Smooth muscle cell (in vitro differentiated cells): Measurements from ENCODE around the gene NRARP. TPM values are rescaled to one million over a fixed set of nuclear protein-coding genes. Genes with fewer than 3 reads are reported as not detected.
A peak's percentile ranks its signal among the peaks of the same experiment; 100 is the strongest.

Source experiments
- DNase-seq: peaks from one replicate; lab custom pipeline; 2025; ENCODE audit not compliant: unreplicated experiment; lab: John Stamatoyannopoulos, UW
- H2AFZ ChIP-seq: fragments of 200-600 bp; sonication (generic); 2 replicates; pipeline ENCODE4 v1.6.0; 2016; ENCODE audit warnings: antibody characterized with exemption, low read depth, mild to moderate bottlenecking
- H3F3A ChIP-seq: fragments of 200-600 bp; sonication (generic); 2 replicates; pipeline ENCODE4 v1.6.0; 2017; ENCODE audit warnings: antibody characterized with exemption, low read depth
- H3K27ac ChIP-seq: fragments of 200-600 bp; sonication (generic); 2 replicates; pipeline ENCODE4 v1.5.1; 2016; ENCODE audit warnings: low read depth, mild to moderate bottlenecking
- H3K27me3 ChIP-seq: fragments of 200-600 bp; sonication (generic); 2 replicates; pipeline ENCODE4 v1.6.1; 2016; ENCODE audit warnings: low read depth, mild to moderate bottlenecking
- H3K36me3 ChIP-seq: fragments of 200-600 bp; sonication (generic); 2 replicates; pipeline ENCODE4 v1.5.1; 2016; ENCODE audit warnings: low read depth
- H3K4me1 ChIP-seq: fragments of 200-600 bp; sonication (generic); 2 replicates; pipeline ENCODE4 v1.5.1; 2016; ENCODE audit warnings: low read depth
- H3K4me2 ChIP-seq: fragments of 200-600 bp; sonication (generic); 2 replicates; pipeline ENCODE4 v1.6.0; 2016; ENCODE audit warnings: mild to moderate bottlenecking
- H3K4me3 ChIP-seq: fragments of 200-600 bp; sonication (generic); 2 replicates; pipeline ENCODE4 v1.5.1; 2016; ENCODE audit warnings: mild to moderate bottlenecking
- H3K79me2 ChIP-seq: fragments of 200-600 bp; sonication (generic); 2 replicates; pipeline ENCODE4 v1.6.0; 2016; ENCODE audit warnings: low read depth, mild to moderate bottlenecking
- H3K9ac ChIP-seq: fragments of 200-600 bp; sonication (generic); 2 replicates; pipeline ENCODE4 v1.6.0; 2016; ENCODE audit warnings: low read depth
- H3K9me3 ChIP-seq: fragments of 200-600 bp; sonication (generic); replicated peaks from 2 replicates; pipeline ENCODE4 v1.5.1; 2016; ENCODE audit warnings: low read depth
- H4K20me1 ChIP-seq: fragments of 200-600 bp; sonication (generic); 2 replicates; pipeline ENCODE4 v1.6.0; 2016; ENCODE audit warnings: low read depth
- CTCF ChIP-seq: fragments of 200-600 bp; sonication (generic); IDR thresholded peaks from 2 replicates; pipeline ENCODE4 v1.5.1; 2017; ENCODE audit warnings: borderline replicate concordance, mild to moderate bottlenecking, antibody characterized with exemption; ENCODE audit not compliant: insufficient read depth, poor library complexity, severe bottlenecking
- whole genome bisulfite sequencing: methylation state at CpG from one replicate; pipeline ENCODE4 v1.1.7; 2016; ENCODE audit warnings: low lambda C conversion rate; 5-methylcytosine and 5-hydroxymethylcytosine counted together
- polyA plus RNA-seq: library from polyadenylated mRNA; unstranded; fragments of >200 nt; fragmentation: Nextera tagmentation; extraction: Ambion mirVana; gene quantifications from 2 replicates; pipeline ENCODE4 v1.2.1, GENCODE V29; 2016
- total RNA-seq: library from RNA; depleted of rRNA; stranded (reverse); fragments of >200 nt; gene quantifications from 2 replicates; pipeline ENCODE4 v1.2.3, GENCODE V29; 2014

NRARP gene
- total and polyA plus RNA-seq, 2 experiments from 2014 or later: 3.0 to 3.7 TPM

DNA sequence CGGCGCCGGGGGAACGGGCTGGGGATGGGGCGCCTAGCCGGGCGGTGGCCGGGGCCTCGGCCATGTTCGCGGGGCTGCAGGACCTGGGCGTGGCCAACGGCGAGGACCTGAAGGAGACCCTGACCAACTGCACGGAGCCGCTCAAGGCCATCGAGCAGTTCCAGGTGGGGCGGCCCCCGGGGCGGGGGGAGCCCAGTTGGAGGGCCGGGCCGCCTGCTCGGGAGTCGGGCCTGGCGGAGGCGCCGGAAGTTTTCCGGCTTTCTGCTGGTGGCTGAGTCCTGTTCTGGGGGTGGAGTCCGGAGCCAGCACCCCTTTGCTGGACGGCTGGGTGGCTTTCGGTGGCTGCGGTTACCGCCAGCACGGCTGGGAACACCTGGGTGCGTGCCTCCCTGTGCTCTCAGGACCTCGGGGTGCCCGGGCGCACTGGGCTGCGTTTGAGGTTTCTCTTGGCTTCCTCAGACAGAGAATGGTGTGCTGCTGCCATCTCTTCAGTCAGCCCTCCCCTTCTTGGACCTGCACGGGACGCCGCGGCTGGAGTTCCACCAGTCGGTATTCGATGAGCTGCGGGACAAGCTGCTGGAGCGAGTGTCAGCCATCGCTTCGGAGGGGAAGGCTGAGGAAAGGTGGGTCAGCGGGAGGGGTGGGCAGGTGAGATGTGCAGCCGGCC is 46.5 kb downstream of the NRARP start:
- peaks cover 18% of the 10 kb centered on the region for H3K4me1 ChIP-seq
- peak overlapping the region; percentile 91 for H3K4me2 ChIP-seq
- DNase-seq: no peak
- H3K9ac ChIP-seq: peak overlapping the region; percentile 65
- no peaks in the 10 kb centered on the region for H3F3A ChIP-seq
- H3K27ac ChIP-seq: no peak overlapping the region
- no peak for TF ChIP-seq CTCF
- no peaks in the 10 kb centered on the region for H3K9me3 ChIP-seq
- no peaks in the 10 kb centered on the region for H3K36me3 ChIP-seq
- WGBS: 13% methylated on average over 18 of the region's 51 CpGs
- H3K79me2 ChIP-seq: peaks cover 20% of the 10 kb centered on the region
- H4K20me1 ChIP-seq: peaks cover 14% of the 10 kb centered on the region
- peak overlapping the region; percentile 83 for H2AFZ ChIP-seq
- H3K27me3 ChIP-seq: no peaks in the 10 kb centered on the region
- peak overlapping the region; percentile 97 for H3K4me3 ChIP-seq

- Histone ChIP-seq H3K36me3 (no peaks in the 10 kb centered on the region), H3K4me1 (peaks cover 18% of the 10 kb centered on the region), H3K79me2 (peaks cover 20% of the 10 kb centered on the region), H3K4me2 (peak within 1 kb of the TSS; percentile 99), H3F3A (no peaks in the 10 kb centered on the region), H4K20me1 (peaks cover 14% of the 10 kb centered on the region), H2AFZ (peak within 1 kb of the TSS; percentile 99), H3K27ac (no peak within 1 kb of the TSS), H3K9me3 (no peaks in the 10 kb centered on the region), H3K27me3 (no peaks in the 10 kb centered on the region), H3K9ac (peak within 1 kb of the TSS; percentile 65), H3K4me3 (peak within 1 kb of the TSS; percentile 97)
- 1% methylated on average over 26 of the region's 105 CpGs for WGBS
- TF ChIP-seq CTCF: no peak
- DNase-seq: peak; percentile 90
These were observed 47.2 kb downstream of the NRARP start, which contains the start of gene NELFB for GRCh38 chr9:137254624-137255447. TSS of gene NELFB (plus strand) at chr9:137255327.

- Histone ChIP-seq H3K4me1 (peaks cover 18% of the 10 kb centered on the region), H3K36me3 (no peaks in the 10 kb centered on the region), H3K9ac (peak overlapping the region; percentile 65), H3K79me2 (peaks cover 20% of the 10 kb centered on the region), H3K4me2 (peak overlapping the region; percentile 99), H3K27ac (no peak overlapping the region), H3K4me3 (peak overlapping the region; percentile 97), H3K9me3 (no peaks in the 10 kb centered on the region), H3F3A (no peaks in the 10 kb centered on the region), H4K20me1 (peaks cover 10% of the 10 kb centered on the region), H2AFZ (peak overlapping the region; percentile 99), H3K27me3 (no peaks in the 10 kb centered on the region)
- WGBS: 61% methylated on average over 21 of the region's 21 CpGs
- no peak for TF ChIP-seq CTCF
- no peak for DNase-seq
These were observed 48.1 kb downstream of the NRARP start for GRCh38 chr9:137253717-137254623.
